HepG2 (cell line): ENCODE results near the gene GORASP2. TPM values are rescaled to one million over a fixed set of nuclear protein-coding genes. Genes with fewer than 3 reads are reported as not detected.

Experiments used
- ATAC-seq: fragments of 200-7000 bp; cut with Tn5 transposase; 3 replicates; pipeline ENCODE4 v1.9.1; 2020; ENCODE audit warnings: mild to moderate bottlenecking, moderate library complexity
- BruUV-seq: library from RNA; stranded (reverse); fragments of 400-500 nt; replicated peaks from 2 replicates; lab custom pipeline; 2021; lab: Mats Ljungman, UMichigan
- CTCF ChIA-PET: fragments of 300-600 bp; formaldehyde crosslinking; extraction: SDS; loops from one replicate; lab custom pipeline; 2021; ENCODE audit warnings: low total read pairs, inconsistent platforms, low intra/inter-chr PET ratio; lab: Yijun Ruan, JAX
- POLR2A ChIA-PET: fragments of 350-600 bp; sonication (Branson Sonifier 250); formaldehyde crosslinking; loops from one replicate; lab custom pipeline; 2020; ENCODE audit warnings: antibody characterized with exemption, inconsistent platforms; lab: Yijun Ruan, JAX
- DNase-seq: peaks from one replicate; pipeline ENCODE4 v3.0.0-alpha.2; 2015; ENCODE audit warnings: low spot score
- FAIRE-seq: peaks from 3 replicates; lab custom pipeline; 2011; peaks lifted over from hg19 to GRCh38; lab: Jason Lieb, UNC
- H2AFZ ChIP-seq: one replicate; pipeline ENCODE4 v1.6.1; 2011; ENCODE audit warnings: low read length, inconsistent platforms
- H3K27ac ChIP-seq: fragments of 300-600 bp; 3 replicates; pipeline ENCODE4 v1.8.0; 2011; ENCODE audit warnings: mixed run types, mild to moderate bottlenecking, mixed read lengths, low read length, inconsistent platforms; ENCODE audit not compliant: insufficient read depth; ENCODE audit errors: extremely low read length
- H3K27me3 ChIP-seq, 2 experiments: fragments of 200-600 bp in 1 of 2; 2 replicates in 1 of 2; 3 replicates in 1 of 2; pipeline versions ENCODE4 v1.6.0 to v1.8.0; 2011; ENCODE audit warnings: low read length in 2 of 2, mild to moderate bottlenecking in 2 of 2, moderate library complexity in 2 of 2, inconsistent platforms in 1 of 2; ENCODE audit not compliant: insufficient read depth in 2 of 2, control insufficient read depth in 1 of 2
- H3K36me3 ChIP-seq, 2 experiments: fragments of 200-600 bp in 1 of 2; replicated peaks in 1 of 2; 2 replicates in 1 of 2; 3 replicates in 1 of 2; pipeline versions ENCODE4 v1.5.1 to v1.8.0; 2011; ENCODE audit warnings: low read length in 2 of 2, inconsistent platforms in 1 of 2; ENCODE audit not compliant: insufficient read depth in 2 of 2, control insufficient read depth in 1 of 2
- H3K4me1 ChIP-seq: 2 replicates; pipeline ENCODE4 v1.5.1; 2012; ENCODE audit warnings: low read length, inconsistent platforms; ENCODE audit not compliant: insufficient read depth
- H3K4me2 ChIP-seq: 2 replicates; pipeline ENCODE4 v1.6.0; 2011; ENCODE audit warnings: low read depth, low read length, inconsistent platforms
- H3K4me3 ChIP-seq, 3 experiments: fragments of 200-600 bp in 1 of 3; sonication (generic), shearing (Covaris generic) in 1 of 3; replicated peaks in 1 of 3; 2 replicates each; pipeline ENCODE4 v1.5.1; 2011 to 2016; ENCODE audit warnings: low read length in 3 of 3, inconsistent platforms in 2 of 3, low read depth in 2 of 3, mild to moderate bottlenecking in 2 of 3, control low read depth in 1 of 3, mixed read lengths in 1 of 3; ENCODE audit not compliant: insufficient read depth in 1 of 3
- H3K79me2 ChIP-seq: one replicate; pipeline ENCODE4 v1.6.1; 2011; ENCODE audit warnings: low read length, inconsistent platforms; ENCODE audit not compliant: insufficient read depth
- H3K9ac ChIP-seq: 2 replicates; pipeline ENCODE4 v1.6.0; 2011; ENCODE audit warnings: mild to moderate bottlenecking, low read depth, low read length, inconsistent platforms; ENCODE audit not compliant: insufficient read depth
- H3K9me3 ChIP-seq: 2 replicates; pipeline ENCODE4 v1.5.1; 2012; ENCODE audit warnings: mild to moderate bottlenecking, low read length
- H4K20me1 ChIP-seq: 2 replicates; pipeline ENCODE4 v1.6.0; 2011; ENCODE audit warnings: inconsistent platforms, mild to moderate bottlenecking, low read length, moderate library complexity; ENCODE audit not compliant: insufficient read depth
- ARNT2 ChIP-seq: sonication (generic); formaldehyde crosslinking; IDR thresholded peaks from 2 replicates; pipeline ENCODE4 v1.8.0; 2022; ENCODE audit warnings: mild to moderate bottlenecking, low read depth, missing genetic modification reagents, moderate library complexity
- DNMT1 ChIP-seq: sonication (generic); formaldehyde crosslinking; IDR thresholded peaks from 2 replicates; pipeline ENCODE4 v1.5.1; 2020; ENCODE audit warnings: mild to moderate bottlenecking, missing genetic modification reagents
- KDM2A ChIP-seq: sonication (generic); formaldehyde crosslinking; IDR thresholded peaks from 2 replicates; pipeline ENCODE4 v1.4.0; 2020; ENCODE audit warnings: low read depth, missing genetic modification reagents, borderline replicate concordance
- MATR3 ChIP-seq: sonication (generic); formaldehyde crosslinking; IDR thresholded peaks from 2 replicates; pipeline ENCODE4 v1.4.0; 2020; ENCODE audit warnings: missing genetic modification reagents
- NFE2 ChIP-seq: sonication (generic); formaldehyde crosslinking; IDR thresholded peaks from 2 replicates; pipeline ENCODE4 v1.4.0; 2020; ENCODE audit warnings: missing genetic modification reagents
- NFRKB ChIP-seq: fragments of 450-650 bp; IDR thresholded peaks from 2 replicates; pipeline ENCODE4 v1.6.1; 2017
- NFYB ChIP-seq: sonication (generic); formaldehyde crosslinking; IDR thresholded peaks from 2 replicates; pipeline ENCODE4 v1.4.0; 2020; ENCODE audit warnings: missing genetic modification reagents
- SNAI1 ChIP-seq: sonication (generic); formaldehyde crosslinking; IDR thresholded peaks from 2 replicates; pipeline ENCODE4 v1.5.0; 2020; ENCODE audit warnings: mild to moderate bottlenecking, missing genetic modification reagents, borderline replicate concordance
- SUZ12 ChIP-seq: fragments of 150-350 bp; IDR thresholded peaks from 2 replicates; pipeline ENCODE4 v1.6.1; 2014; ENCODE audit warnings: low read depth, low read length
- SYNCRIP ChIP-seq: fragments of 200-400 bp; formaldehyde crosslinking; IDR thresholded peaks from 2 replicates; pipeline ENCODE4 v1.6.1; 2018; ENCODE audit warnings: mild to moderate bottlenecking, low read depth, low read length; ENCODE audit not compliant: insufficient read depth
- TP53 ChIP-seq: sonication (generic); formaldehyde crosslinking; conservative IDR thresholded peaks from 2 replicates; pipeline ENCODE4 v1.4.0; 2020; ENCODE audit warnings: missing genetic modification reagents
- XBP1 ChIP-seq: sonication (generic); formaldehyde crosslinking; IDR thresholded peaks from 2 replicates; pipeline ENCODE4 v1.5.0; 2020; ENCODE audit warnings: missing genetic modification reagents
- ZFP36L2 ChIP-seq: sonication (generic); formaldehyde crosslinking; IDR thresholded peaks from 2 replicates; pipeline ENCODE4 v1.4.0; 2020; ENCODE audit warnings: missing genetic modification reagents
- ZFP82 ChIP-seq: sonication (generic); formaldehyde crosslinking; IDR thresholded peaks from 2 replicates; pipeline ENCODE4 v1.5.1; 2020; ENCODE audit warnings: mild to moderate bottlenecking, missing genetic modification reagents, borderline replicate concordance
- ZNF235 ChIP-seq: sonication (generic); formaldehyde crosslinking; IDR thresholded peaks from 2 replicates; pipeline ENCODE4 v1.8.1; 2023; ENCODE audit warnings: mild to moderate bottlenecking, missing genetic modification reagents, borderline replicate concordance
- ZNF660 ChIP-seq: sonication (generic); formaldehyde crosslinking; IDR thresholded peaks from 2 replicates; pipeline ENCODE4 v1.5.1; 2020; ENCODE audit warnings: mild to moderate bottlenecking, low read depth, missing genetic modification reagents, borderline replicate concordance
- ZNF687 ChIP-seq: sonication (generic); formaldehyde crosslinking; IDR thresholded peaks from 2 replicates; pipeline ENCODE4 v1.5.1; 2020; ENCODE audit warnings: mild to moderate bottlenecking, missing genetic modification reagents, moderate library complexity
- ZSCAN25 ChIP-seq: sonication (generic); formaldehyde crosslinking; IDR thresholded peaks from 2 replicates; pipeline ENCODE4 v1.8.0; 2022; ENCODE audit warnings: mild to moderate bottlenecking, missing genetic modification reagents
- ZXDC ChIP-seq: sonication (generic); formaldehyde crosslinking; IDR thresholded peaks from 2 replicates; pipeline ENCODE4 v1.5.0; 2020; ENCODE audit warnings: mild to moderate bottlenecking, missing genetic modification reagents
- WGBS: methylation state at CpG from one replicate; pipeline ENCODE4 v1.1.6; 2017; ENCODE audit warnings: low lambda C conversion rate; 5-methylcytosine and 5-hydroxymethylcytosine counted together
- in situ Hi-C: cut with HindIII; loops from 2 replicates; pipeline ENCODE4 v1.10.0; 2017; ENCODE audit warnings: low pct_unique_long_range_greater_than_20kb; ENCODE audit not compliant: extremely low pct_ligation_motif_present
- intact Hi-C: fragments of 100-400 bp; cut with micrococcal nuclease; formaldehyde crosslinking; loops from one replicate; pipeline ENCODE4 v1.10.0; 2022; ENCODE audit not compliant: unreplicated experiment
- polyA plus RNA-seq, 8 experiments: library from polyadenylated mRNA; depleted of rRNA in 3 of 8; stranded (reverse) in 7 of 8; unstranded in 1 of 8; fragments of >200 nt; fragmentation: Illumina TruSeq in 4 of 8; extraction: Trizol in 4 of 8; gene quantifications; 2 replicates each; pipeline versions ENCODE4 v1.2.1 to v1.2.3, GENCODE V29; 2011 to 2016; ENCODE audit warnings: low read depth in 4 of 8, missing spikeins in 1 of 8, mixed read lengths in 1 of 8; ENCODE audit not compliant: insufficient read depth in 1 of 8
- total RNA-seq, 5 experiments: library from RNA; depleted of rRNA; stranded (reverse); fragments of >200 nt; fragmentation: Illumina TruSeq; extraction: Trizol; gene quantifications; 2 replicates each; pipeline ENCODE4 v1.2.3, GENCODE V29; 2016; ENCODE audit warnings: low read depth in 1 of 5

GORASP2 gene
- total and polyA plus RNA-seq, 2 of the 13 experiments (the other 11 are each of a cell fraction or from before 2014, with no cell fraction given), result 103 to 239 TPM

GRCh38 chr2:170886386-170886785, 42.7 kb upstream of the GORASP2 start:
- Histone ChIP-seq H3K36me3 (no peaks in the 10 kb centered on the region), H4K20me1 (no peaks in the 10 kb centered on the region), H3K4me1 (no peaks in the 10 kb centered on the region), H3K4me2 (no peak overlapping the region), H3K9me3 (no peaks in the 10 kb centered on the region), H3K79me2 (no peaks in the 10 kb centered on the region), H2AFZ (no peak overlapping the region), H3K4me3 (no peak overlapping the region), H3K27me3 (no peaks in the 10 kb centered on the region; a peak in 2 of 5 replicates), H3K27ac (no peak overlapping the region), H3K9ac (no peak overlapping the region)
- POLR2A ChIA-PET, result no interaction called here
- intact Hi-C loops, result no loop called here
- CTCF ChIA-PET, result no interaction called here
- no peak for FAIRE-seq
- no peak for DNase-seq
- TF ChIP-seq ZSCAN25 (CRISPR knock-in tag) (no peak), NFE2 (no peak), ZNF235 (CRISPR knock-in tag) (no peak), XBP1 (CRISPR knock-in tag) (no peak), NFYB (CRISPR knock-in tag) (no peak), ZFP36L2 (CRISPR knock-in tag) (no peak), SYNCRIP (no peak), MATR3 (CRISPR knock-in tag) (no peak), ZXDC (CRISPR knock-in tag) (no peak), DNMT1 (CRISPR knock-in tag) (no peak), ZNF687 (CRISPR knock-in tag) (no peak), ZFP82 (CRISPR knock-in tag) (no peak), SUZ12 (no peak), SNAI1 (CRISPR knock-in tag) (no peak), TP53 (CRISPR knock-in tag) (no peak), ZNF660 (CRISPR knock-in tag) (no peak), KDM2A (CRISPR knock-in tag) (no peak), NFRKB (no peak), ARNT2 (CRISPR knock-in tag) (no peak)
- in situ Hi-C loops, result no loop called here
- 36% methylated on average over 1 of the region's 1 CpG for WGBS
- BruUV-seq, result no TSS peak
- ATAC-seq, result no peak
